Glutamatergic neuron (in vitro differentiated cells): ENCODE measurements around the gene WDFY4. TPM values are rescaled to one million over a fixed set of nuclear protein-coding genes. Genes with fewer than 3 reads are reported as not detected.

Experiments used
- DNase-seq: peaks from one replicate; pipeline ENCODE4 v3.0.0; 2022
- H3K27ac Mint-ChIP-seq: one replicate; pipeline ENCODE4 v1.8.0; 2020; ENCODE audit warnings: mild to moderate bottlenecking, mixed read lengths, inconsistent platforms; ENCODE audit not compliant: unreplicated experiment
- H3K27me3 Mint-ChIP-seq: one replicate; pipeline ENCODE4 v1.8.0; 2020; ENCODE audit warnings: mild to moderate bottlenecking, moderate library complexity, mixed read lengths, inconsistent platforms; ENCODE audit not compliant: unreplicated experiment
- H3K36me3 Mint-ChIP-seq: one replicate; pipeline ENCODE4 v1.8.0; 2020; ENCODE audit warnings: mild to moderate bottlenecking, mixed read lengths, inconsistent platforms; ENCODE audit not compliant: unreplicated experiment
- H3K4me1 Mint-ChIP-seq: one replicate; pipeline ENCODE4 v1.8.0; 2020; ENCODE audit warnings: mild to moderate bottlenecking, low read depth, mixed read lengths, inconsistent platforms; ENCODE audit not compliant: unreplicated experiment
- H3K4me3 Mint-ChIP-seq: one replicate; pipeline ENCODE4 v1.8.0; 2020; ENCODE audit warnings: mild to moderate bottlenecking, mixed read lengths, inconsistent platforms; ENCODE audit not compliant: unreplicated experiment
- H3K9me3 Mint-ChIP-seq: one replicate; pipeline ENCODE4 v1.8.0; 2020; ENCODE audit warnings: mild to moderate bottlenecking, moderate library complexity, mixed read lengths, inconsistent platforms; ENCODE audit not compliant: unreplicated experiment
- CTCF ChIP-seq: fragments of 200-600 bp; sonication (generic); IDR thresholded peaks from one replicate; pipeline ENCODE4 v1.5.0; 2021; ENCODE audit not compliant: partially characterized antibody, unreplicated experiment
- total RNA-seq: library from RNA; stranded (reverse); fragmentation: NEBNext Ultra II Directional; extraction: Animal tissue kit (Norgen Biotek cat#: 25700); gene quantifications from one replicate; pipeline ENCODE4 v1.2.1, GENCODE V29; 2021; ENCODE audit not compliant: unreplicated experiment

Gene WDFY4
- total RNA-seq, 1 donor from 2014 or later: not detected

- peaks cover 5% of the 10 kb centered on the region for H3K4me1 Mint-ChIP-seq
- no peak overlapping the region for H3K4me3 Mint-ChIP-seq
- H3K36me3 Mint-ChIP-seq: no peaks in the 10 kb centered on the region
- H3K9me3 Mint-ChIP-seq: no peaks in the 10 kb centered on the region
- H3K27ac Mint-ChIP-seq: no peak overlapping the region
- peaks cover 2% of the 10 kb centered on the region for H3K27me3 Mint-ChIP-seq
- no peak for DNase-seq
- TF ChIP-seq CTCF: no peak
Observed at GRCh38 chr10:48845512-48845911, 160.8 kb downstream of the WDFY4 start.

GRCh38 chr10:48847691-48848090 lies 163.0 kb downstream of the WDFY4 start:
- Mint-ChIP-seq H3K27ac (no peak overlapping the region), H3K9me3 (no peaks in the 10 kb centered on the region), H3K4me3 (no peak overlapping the region), H3K4me1 (peaks cover 3% of the 10 kb centered on the region), H3K36me3 (no peaks in the 10 kb centered on the region), H3K27me3 (peaks cover 2% of the 10 kb centered on the region)
- no peak for DNase-seq
- TF ChIP-seq CTCF: no peak

GRCh38 chr10:48856855-48857254 lies 172.2 kb downstream of the WDFY4 start:
- no peaks in the 10 kb centered on the region for H3K9me3 Mint-ChIP-seq
- DNase-seq: no peak
- H3K27me3 Mint-ChIP-seq: peaks cover 4% of the 10 kb centered on the region
- H3K4me1 Mint-ChIP-seq: no peaks in the 10 kb centered on the region
- no peaks in the 10 kb centered on the region for H3K36me3 Mint-ChIP-seq
- TF ChIP-seq CTCF: no peak
- no peak overlapping the region for H3K27ac Mint-ChIP-seq
- H3K4me3 Mint-ChIP-seq: no peak overlapping the region

GRCh38 chr10:48872234-48872633 lies 187.6 kb downstream of the WDFY4 start:
- no peak for TF ChIP-seq CTCF
- no peaks in the 10 kb centered on the region for H3K27me3 Mint-ChIP-seq
- no peak overlapping the region for H3K27ac Mint-ChIP-seq
- no peak for DNase-seq
- no peaks in the 10 kb centered on the region for H3K4me1 Mint-ChIP-seq
- H3K9me3 Mint-ChIP-seq: peaks cover 2% of the 10 kb centered on the region
- no peaks in the 10 kb centered on the region for H3K36me3 Mint-ChIP-seq
- no peak overlapping the region for H3K4me3 Mint-ChIP-seq

GRCh38 chr10:48878091-48878490 lies 193.4 kb downstream of the WDFY4 start:
- H3K4me3 Mint-ChIP-seq: no peak overlapping the region
- H3K36me3 Mint-ChIP-seq: peaks cover 8% of the 10 kb centered on the region
- H3K27ac Mint-ChIP-seq: no peak overlapping the region
- no peaks in the 10 kb centered on the region for H3K4me1 Mint-ChIP-seq
- peaks cover 5% of the 10 kb centered on the region for H3K9me3 Mint-ChIP-seq
- no peak for TF ChIP-seq CTCF
- DNase-seq: no peak
- H3K27me3 Mint-ChIP-seq: peaks cover 2% of the 10 kb centered on the region
